SK-N-SH treated with all-trans-retinoic acid at 6 μM for 48 hours (cell line): Measurements from ENCODE around the gene SPTBN4.
"Not testable (repeated sequence)": the region's sequence is repeated elsewhere in the genome, so short reads cannot be mapped to it uniquely, and the experiment has no call there.

ENCODE experiments used
- ATAC-seq: fragments of 200-7000 bp; cut with Tn5 transposase; 3 replicates; pipeline ENCODE4 v1.9.1; 2020; ENCODE audit warnings: mild to moderate bottlenecking, moderate library complexity
- ARNTL ChIP-seq: fragments of 450-650 bp; formaldehyde crosslinking; IDR thresholded peaks from 2 replicates; pipeline ENCODE4 v1.5.0; 2020; ENCODE audit warnings: low read depth, mild to moderate bottlenecking, moderate library complexity, borderline replicate concordance
- BACH2 ChIP-seq: fragments of 250-450 bp; sonication (Bioruptor Pico); IDR thresholded peaks from 2 replicates; pipeline ENCODE4 v1.9.0; 2021; ENCODE audit warnings: mild to moderate bottlenecking, borderline replicate concordance
- CSDC2 ChIP-seq: fragments of 250-450 bp; sonication (Bioruptor Pico); IDR thresholded peaks from 2 replicates; pipeline ENCODE4 v1.5.0; 2020; ENCODE audit warnings: mild to moderate bottlenecking, moderate library complexity
- ESRRG ChIP-seq: fragments of 250-450 bp; sonication (Bioruptor Pico); IDR thresholded peaks from 2 replicates; pipeline ENCODE4 v1.6.1; 2021; ENCODE audit warnings: mild to moderate bottlenecking
- GLIS3 ChIP-seq: fragments of 250-450 bp; sonication (Bioruptor Pico); IDR thresholded peaks from 2 replicates; pipeline ENCODE4 v1.5.0; 2020; ENCODE audit warnings: mild to moderate bottlenecking, moderate library complexity
- ISL1 ChIP-seq: fragments of 250-450 bp; sonication (Bioruptor Pico); IDR thresholded peaks from 2 replicates; pipeline ENCODE4 v2.1.2; 2022; ENCODE audit warnings: mild to moderate bottlenecking, moderate library complexity
- OSR1 ChIP-seq: fragments of 250-450 bp; sonication (Bioruptor Pico); IDR thresholded peaks from 2 replicates; pipeline ENCODE4 v1.8.0; 2022; ENCODE audit warnings: moderate library complexity, mild to moderate bottlenecking, inconsistent platforms
- PPARA ChIP-seq: fragments of 250-450 bp; sonication (Bioruptor Pico); IDR thresholded peaks from 2 replicates; pipeline ENCODE4 v1.5.0; 2020; ENCODE audit warnings: mild to moderate bottlenecking, borderline replicate concordance
- RARB ChIP-seq: fragments of 250-450 bp; sonication (Bioruptor Pico); IDR thresholded peaks from 2 replicates; pipeline ENCODE4 v1.8.0; 2021; ENCODE audit warnings: mild to moderate bottlenecking, moderate library complexity
- TOX ChIP-seq: fragments of 250-450 bp; sonication (Bioruptor Pico); IDR thresholded peaks from 2 replicates; pipeline ENCODE4 v1.8.0; 2021; ENCODE audit warnings: mild to moderate bottlenecking, moderate library complexity, borderline replicate concordance
- ZC3H10 ChIP-seq: fragments of 250-450 bp; sonication (Bioruptor Pico); IDR thresholded peaks from 2 replicates; pipeline ENCODE4 v1.5.1; 2021; ENCODE audit warnings: mild to moderate bottlenecking, moderate library complexity
- ZFP3 ChIP-seq: fragments of 250-450 bp; sonication (Bioruptor Pico); IDR thresholded peaks from 2 replicates; pipeline ENCODE4 v1.5.0; 2020; ENCODE audit warnings: mild to moderate bottlenecking, moderate library complexity
- ZFP30 ChIP-seq: fragments of 450-650 bp; formaldehyde crosslinking; IDR thresholded peaks from 2 replicates; pipeline ENCODE4 v1.5.0; 2022; ENCODE audit warnings: mild to moderate bottlenecking, moderate library complexity
- ZNF565 ChIP-seq: fragments of 450-650 bp; formaldehyde crosslinking; conservative IDR thresholded peaks from 2 replicates; pipeline ENCODE4 v1.5.0; 2020; ENCODE audit warnings: low read depth, mild to moderate bottlenecking, moderate library complexity
- ZNF70 ChIP-seq: fragments of 450-650 bp; formaldehyde crosslinking; IDR thresholded peaks from 2 replicates; pipeline ENCODE4 v1.5.0; 2020; ENCODE audit warnings: mild to moderate bottlenecking, moderate library complexity
- ZNF8 ChIP-seq: fragments of 450-650 bp; formaldehyde crosslinking; IDR thresholded peaks from 2 replicates; pipeline ENCODE4 v1.5.0; 2020; ENCODE audit warnings: mild to moderate bottlenecking, moderate library complexity
- TF ChIP-seq, protein P1 (sequence below): fragments of 250-450 bp; sonication (Bioruptor Pico); IDR thresholded peaks from 2 replicates; pipeline ENCODE4 v1.5.0; 2020; ENCODE audit warnings: mild to moderate bottlenecking, moderate library complexity
- TF ChIP-seq, protein P2 (sequence below): fragments of 250-450 bp; sonication (Bioruptor Pico); IDR thresholded peaks from 2 replicates; pipeline ENCODE4 v1.5.1; 2021; ENCODE audit warnings: mild to moderate bottlenecking, moderate library complexity
- TF ChIP-seq, protein P3 (sequence below): fragments of 250-450 bp; sonication (Bioruptor Pico); IDR thresholded peaks from 2 replicates; pipeline ENCODE4 v1.8.0; 2020; ENCODE audit warnings: mild to moderate bottlenecking, moderate library complexity, borderline replicate concordance
- TF ChIP-seq, protein P4 (sequence below): fragments of 250-450 bp; sonication (Bioruptor Pico); IDR thresholded peaks from 2 replicates; pipeline ENCODE4 v1.5.1; 2020; ENCODE audit warnings: low read depth, mild to moderate bottlenecking, moderate library complexity
- TF ChIP-seq, protein P5 (sequence below): fragments of 250-450 bp; sonication (Bioruptor Pico); IDR thresholded peaks from 2 replicates; pipeline ENCODE4 v1.8.0; 2021; ENCODE audit warnings: low read depth, mild to moderate bottlenecking, moderate library complexity, borderline replicate concordance

The SPTBN4 gene

DNA sequence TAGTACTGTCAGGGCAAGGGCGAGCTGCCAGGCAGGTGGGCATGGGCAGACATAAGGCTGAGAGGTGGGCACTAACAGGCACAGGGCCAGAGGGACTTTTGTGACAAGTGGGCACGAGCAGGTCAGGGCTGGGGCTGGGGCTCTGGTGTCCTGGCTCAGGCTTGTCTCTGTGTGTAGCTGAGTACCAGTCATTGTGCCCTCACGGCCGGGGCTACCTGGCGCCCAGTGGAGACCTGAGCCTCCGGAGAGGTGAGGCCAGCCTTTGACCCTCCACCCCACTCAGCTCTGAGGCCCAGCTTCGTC lies 155.9 kb downstream of the SPTBN4 start:
- TF ChIP-seq ZFP30 (CRISPR knock-in tag) (no peak), TOX (CRISPR knock-in tag) (no peak)
- TF ChIP-seq, protein P1, sequence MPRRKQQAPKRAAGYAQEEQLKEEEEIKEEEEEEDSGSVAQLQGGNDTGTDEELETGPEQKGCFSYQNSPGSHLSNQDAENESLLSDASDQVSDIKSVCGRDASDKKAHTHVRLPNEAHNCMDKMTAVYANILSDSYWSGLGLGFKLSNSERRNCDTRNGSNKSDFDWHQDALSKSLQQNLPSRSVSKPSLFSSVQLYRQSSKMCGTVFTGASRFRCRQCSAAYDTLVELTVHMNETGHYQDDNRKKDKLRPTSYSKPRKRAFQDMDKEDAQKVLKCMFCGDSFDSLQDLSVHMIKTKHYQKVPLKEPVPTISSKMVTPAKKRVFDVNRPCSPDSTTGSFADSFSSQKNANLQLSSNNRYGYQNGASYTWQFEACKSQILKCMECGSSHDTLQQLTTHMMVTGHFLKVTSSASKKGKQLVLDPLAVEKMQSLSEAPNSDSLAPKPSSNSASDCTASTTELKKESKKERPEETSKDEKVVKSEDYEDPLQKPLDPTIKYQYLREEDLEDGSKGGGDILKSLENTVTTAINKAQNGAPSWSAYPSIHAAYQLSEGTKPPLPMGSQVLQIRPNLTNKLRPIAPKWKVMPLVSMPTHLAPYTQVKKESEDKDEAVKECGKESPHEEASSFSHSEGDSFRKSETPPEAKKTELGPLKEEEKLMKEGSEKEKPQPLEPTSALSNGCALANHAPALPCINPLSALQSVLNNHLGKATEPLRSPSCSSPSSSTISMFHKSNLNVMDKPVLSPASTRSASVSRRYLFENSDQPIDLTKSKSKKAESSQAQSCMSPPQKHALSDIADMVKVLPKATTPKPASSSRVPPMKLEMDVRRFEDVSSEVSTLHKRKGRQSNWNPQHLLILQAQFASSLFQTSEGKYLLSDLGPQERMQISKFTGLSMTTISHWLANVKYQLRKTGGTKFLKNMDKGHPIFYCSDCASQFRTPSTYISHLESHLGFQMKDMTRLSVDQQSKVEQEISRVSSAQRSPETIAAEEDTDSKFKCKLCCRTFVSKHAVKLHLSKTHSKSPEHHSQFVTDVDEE: no peak
- no peak for ATAC-seq

DNA sequence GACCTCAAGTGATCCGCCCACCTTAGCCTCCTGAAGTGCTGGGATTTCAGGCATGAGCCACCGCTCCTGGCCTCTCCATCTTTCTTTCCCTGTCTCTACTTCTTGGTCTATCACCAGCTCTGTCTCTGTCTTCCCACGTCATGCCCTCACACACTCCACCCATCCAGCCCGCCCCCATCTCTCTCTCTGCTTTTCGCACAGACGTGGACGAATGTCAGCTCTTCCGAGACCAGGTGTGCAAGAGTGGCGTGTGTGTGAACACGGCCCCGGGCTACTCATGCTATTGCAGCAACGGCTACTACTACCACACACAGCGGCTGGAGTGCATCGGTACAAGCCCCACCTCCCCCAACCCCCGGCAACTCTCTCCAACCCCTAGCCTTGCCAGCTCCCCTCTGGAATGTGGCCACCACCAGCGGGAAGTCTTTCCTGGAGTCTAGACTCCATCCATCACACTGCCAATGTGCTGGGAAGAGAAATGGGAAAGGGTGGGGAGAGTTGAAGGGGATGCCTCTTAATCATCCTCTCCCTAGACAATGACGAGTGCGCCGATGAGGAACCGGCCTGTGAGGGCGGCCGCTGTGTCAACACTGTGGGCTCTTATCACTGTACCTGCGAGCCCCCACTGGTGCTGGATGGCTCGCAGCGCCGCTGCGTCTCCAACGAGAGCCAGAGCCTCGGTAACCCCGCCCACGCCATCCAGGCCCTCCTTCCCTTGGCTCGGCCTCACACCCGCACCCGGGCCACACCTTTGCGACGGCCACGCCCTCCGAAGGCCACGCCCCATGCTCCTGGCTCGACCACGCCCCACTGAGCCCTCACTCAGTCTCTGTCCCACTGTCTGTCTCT lies 156.8 kb downstream of the SPTBN4 start:
- TF ChIP-seq ZNF8 (CRISPR knock-in tag) (no peak), ZC3H10 (CRISPR knock-in tag) (no peak), ESRRG (CRISPR knock-in tag) (no peak), ZFP30 (CRISPR knock-in tag) (no peak), RARB (CRISPR knock-in tag) (no peak), ZFP3 (CRISPR knock-in tag) (no peak), ZNF565 (CRISPR knock-in tag) (no peak), GLIS3 (CRISPR knock-in tag) (no peak), ISL1 (CRISPR knock-in tag) (no peak), CSDC2 (CRISPR knock-in tag) (no peak), PPARA (no peak), ARNTL (CRISPR knock-in tag) (no peak), OSR1 (no peak), BACH2 (CRISPR knock-in tag) (no peak), ZNF70 (CRISPR knock-in tag) (no peak)
- TF ChIP-seq, protein P2, sequence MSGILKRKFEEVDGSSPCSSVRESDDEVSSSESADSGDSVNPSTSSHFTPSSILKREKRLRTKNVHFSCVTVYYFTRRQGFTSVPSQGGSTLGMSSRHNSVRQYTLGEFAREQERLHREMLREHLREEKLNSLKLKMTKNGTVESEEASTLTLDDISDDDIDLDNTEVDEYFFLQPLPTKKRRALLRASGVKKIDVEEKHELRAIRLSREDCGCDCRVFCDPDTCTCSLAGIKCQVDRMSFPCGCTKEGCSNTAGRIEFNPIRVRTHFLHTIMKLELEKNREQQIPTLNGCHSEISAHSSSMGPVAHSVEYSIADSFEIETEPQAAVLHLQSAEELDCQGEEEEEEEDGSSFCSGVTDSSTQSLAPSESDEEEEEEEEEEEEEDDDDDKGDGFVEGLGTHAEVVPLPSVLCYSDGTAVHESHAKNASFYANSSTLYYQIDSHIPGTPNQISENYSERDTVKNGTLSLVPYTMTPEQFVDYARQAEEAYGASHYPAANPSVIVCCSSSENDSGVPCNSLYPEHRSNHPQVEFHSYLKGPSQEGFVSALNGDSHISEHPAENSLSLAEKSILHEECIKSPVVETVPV: no peak
- TF ChIP-seq, protein P3, sequence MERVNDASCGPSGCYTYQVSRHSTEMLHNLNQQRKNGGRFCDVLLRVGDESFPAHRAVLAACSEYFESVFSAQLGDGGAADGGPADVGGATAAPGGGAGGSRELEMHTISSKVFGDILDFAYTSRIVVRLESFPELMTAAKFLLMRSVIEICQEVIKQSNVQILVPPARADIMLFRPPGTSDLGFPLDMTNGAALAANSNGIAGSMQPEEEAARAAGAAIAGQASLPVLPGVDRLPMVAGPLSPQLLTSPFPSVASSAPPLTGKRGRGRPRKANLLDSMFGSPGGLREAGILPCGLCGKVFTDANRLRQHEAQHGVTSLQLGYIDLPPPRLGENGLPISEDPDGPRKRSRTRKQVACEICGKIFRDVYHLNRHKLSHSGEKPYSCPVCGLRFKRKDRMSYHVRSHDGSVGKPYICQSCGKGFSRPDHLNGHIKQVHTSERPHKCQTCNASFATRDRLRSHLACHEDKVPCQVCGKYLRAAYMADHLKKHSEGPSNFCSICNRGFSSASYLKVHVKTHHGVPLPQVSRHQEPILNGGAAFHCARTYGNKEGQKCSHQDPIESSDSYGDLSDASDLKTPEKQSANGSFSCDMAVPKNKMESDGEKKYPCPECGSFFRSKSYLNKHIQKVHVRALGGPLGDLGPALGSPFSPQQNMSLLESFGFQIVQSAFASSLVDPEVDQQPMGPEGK: no peak
- TF ChIP-seq, protein P4, sequence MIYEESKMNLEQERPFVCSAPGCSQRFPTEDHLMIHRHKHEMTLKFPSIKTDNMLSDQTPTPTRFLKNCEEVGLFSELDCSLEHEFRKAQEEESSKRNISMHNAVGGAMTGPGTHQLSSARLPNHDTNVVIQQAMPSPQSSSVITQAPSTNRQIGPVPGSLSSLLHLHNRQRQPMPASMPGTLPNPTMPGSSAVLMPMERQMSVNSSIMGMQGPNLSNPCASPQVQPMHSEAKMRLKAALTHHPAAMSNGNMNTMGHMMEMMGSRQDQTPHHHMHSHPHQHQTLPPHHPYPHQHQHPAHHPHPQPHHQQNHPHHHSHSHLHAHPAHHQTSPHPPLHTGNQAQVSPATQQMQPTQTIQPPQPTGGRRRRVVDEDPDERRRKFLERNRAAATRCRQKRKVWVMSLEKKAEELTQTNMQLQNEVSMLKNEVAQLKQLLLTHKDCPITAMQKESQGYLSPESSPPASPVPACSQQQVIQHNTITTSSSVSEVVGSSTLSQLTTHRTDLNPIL (CRISPR knock-in tag): no peak
- TF ChIP-seq, protein P5, sequence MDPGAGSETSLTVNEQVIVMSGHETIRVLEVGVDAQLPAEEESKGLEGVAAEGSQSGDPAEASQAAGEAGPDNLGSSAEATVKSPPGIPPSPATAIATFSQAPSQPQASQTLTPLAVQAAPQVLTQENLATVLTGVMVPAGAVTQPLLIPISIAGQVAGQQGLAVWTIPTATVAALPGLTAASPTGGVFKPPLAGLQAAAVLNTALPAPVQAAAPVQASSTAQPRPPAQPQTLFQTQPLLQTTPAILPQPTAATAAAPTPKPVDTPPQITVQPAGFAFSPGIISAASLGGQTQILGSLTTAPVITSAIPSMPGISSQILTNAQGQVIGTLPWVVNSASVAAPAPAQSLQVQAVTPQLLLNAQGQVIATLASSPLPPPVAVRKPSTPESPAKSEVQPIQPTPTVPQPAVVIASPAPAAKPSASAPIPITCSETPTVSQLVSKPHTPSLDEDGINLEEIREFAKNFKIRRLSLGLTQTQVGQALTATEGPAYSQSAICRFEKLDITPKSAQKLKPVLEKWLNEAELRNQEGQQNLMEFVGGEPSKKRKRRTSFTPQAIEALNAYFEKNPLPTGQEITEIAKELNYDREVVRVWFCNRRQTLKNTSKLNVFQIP (CRISPR knock-in tag): no peak
- no peak for ATAC-seq

DNA sequence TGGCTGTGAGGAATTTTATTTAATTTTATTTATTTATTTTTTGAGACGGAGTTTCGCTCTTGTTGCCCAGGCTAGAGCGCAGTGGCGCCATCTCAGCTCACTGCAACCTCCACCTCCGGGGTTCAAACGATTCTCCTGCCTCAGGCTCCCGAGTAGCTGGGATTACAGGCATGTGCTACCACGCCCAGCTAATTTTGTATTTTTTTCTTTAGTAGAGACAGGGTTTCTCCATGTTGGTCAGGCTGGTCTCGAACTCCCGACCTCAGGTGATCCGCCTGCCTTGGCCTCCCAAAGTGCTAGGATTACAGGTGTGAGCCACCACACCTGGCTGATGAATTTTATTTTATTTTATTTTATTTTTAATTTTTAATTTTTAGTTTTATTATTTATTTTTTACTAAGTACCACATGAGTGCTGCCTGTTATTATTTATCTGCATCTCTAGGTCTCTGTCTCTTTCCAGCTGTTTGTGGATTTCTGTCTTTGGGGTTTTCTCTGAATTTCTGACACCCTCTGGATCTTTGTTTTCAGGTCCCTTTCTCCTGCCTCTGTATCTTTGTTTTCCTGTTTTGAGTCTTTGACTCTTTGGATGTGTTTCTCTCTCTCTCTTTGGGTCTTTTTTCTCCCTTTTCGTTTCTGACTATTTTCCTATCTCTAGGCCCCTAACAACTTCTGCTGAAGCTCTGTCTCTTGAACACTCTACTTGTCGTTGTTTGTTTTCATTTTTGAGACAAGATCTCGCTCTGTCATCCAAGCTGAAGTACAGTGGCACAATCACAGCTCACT lies 157.8 kb downstream of the SPTBN4 start:
- ATAC-seq: not testable (repeated sequence)
